Eye (tissue), 1 donor: ENCODE data around the gene GNPDA2.

Experiments
- DNase-seq: peaks from one replicate; pipeline ENCODE4 v3.0.0-alpha.2; 2015

GNPDA2 gene

GRCh38 chr4:44678094-44679041 is 48.0 kb downstream of the GNPDA2 start, which contains the start of gene GUF1:
Gene GUF1 (plus strand): TSS chr4:44678420. CDS start chr4:44678623, 203 bp downstream.
- peak; percentile 97 for DNase-seq

- DNase-seq: no peak
Observed at GRCh38 chr4:44675366-44675765, 51.0 kb downstream of the GNPDA2 start.

DNA sequence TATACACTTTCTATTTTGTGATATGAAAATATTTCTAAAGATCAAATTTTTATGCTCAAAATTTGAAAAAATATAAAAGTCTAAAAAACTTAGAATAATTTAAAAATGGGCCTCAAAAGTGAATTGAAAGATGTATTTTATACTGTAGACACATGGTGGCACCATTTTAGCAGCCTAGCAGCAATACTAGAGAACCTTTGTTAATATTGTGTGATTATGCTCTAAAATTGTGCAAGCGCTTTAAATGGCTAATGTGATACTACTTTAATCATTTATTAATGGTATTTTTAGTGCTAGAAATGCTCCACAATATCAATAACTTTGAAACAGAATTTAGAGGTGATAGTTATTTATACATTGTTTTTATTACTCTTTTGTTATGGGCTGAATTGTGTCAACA is 51.9 kb downstream of the GNPDA2 start:
- no peak for DNase-seq

GRCh38 chr4:44671636-44672035 is 54.7 kb downstream of the GNPDA2 start:
- DNase-seq: no peak

GRCh38 chr4:44670506-44671199 is 55.7 kb downstream of the GNPDA2 start:
- no peak for DNase-seq

DNA sequence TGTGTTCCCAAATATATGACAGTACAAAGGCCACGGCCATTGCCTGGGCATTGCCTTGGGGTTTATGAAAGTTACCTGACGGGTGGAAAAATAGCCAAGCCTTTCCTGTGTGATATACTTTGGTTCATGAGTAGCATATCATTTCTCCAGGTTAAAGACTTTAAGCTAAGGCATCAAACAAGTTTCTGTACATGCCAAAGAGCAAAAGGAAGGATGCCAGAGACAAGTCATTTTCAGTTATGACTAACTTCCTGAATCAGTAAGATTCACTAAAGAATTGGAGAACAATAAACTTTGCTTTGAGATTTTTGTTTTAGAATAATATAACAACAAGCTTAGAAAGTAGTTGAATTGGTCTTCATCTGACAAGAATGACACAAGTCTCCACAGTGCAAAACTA is 57.8 kb downstream of the GNPDA2 start:
- DNase-seq: no peak

- DNase-seq: no peak
Observed at GRCh38 chr4:44663539-44664263, 62.7 kb downstream of the GNPDA2 start.

DNA sequence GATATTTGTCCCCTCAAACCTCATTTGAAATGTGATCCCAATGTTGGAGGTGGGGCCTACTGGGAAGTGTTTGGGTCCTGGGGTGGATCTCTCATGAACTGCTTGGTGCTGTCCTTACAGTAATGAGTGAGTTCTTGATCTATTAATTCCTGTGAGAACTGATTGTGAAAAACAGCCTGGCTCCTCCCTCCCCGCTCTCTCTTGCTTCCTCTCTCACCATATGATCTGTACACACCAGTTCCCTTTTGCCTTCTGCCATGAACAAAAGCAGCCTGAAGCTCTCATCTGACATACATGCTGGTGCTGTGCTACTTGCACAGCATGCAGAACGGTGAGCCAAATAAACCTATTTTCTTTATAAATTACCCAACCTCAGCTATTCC is 63.7 kb downstream of the GNPDA2 start:
- DNase-seq: no peak

DNA sequence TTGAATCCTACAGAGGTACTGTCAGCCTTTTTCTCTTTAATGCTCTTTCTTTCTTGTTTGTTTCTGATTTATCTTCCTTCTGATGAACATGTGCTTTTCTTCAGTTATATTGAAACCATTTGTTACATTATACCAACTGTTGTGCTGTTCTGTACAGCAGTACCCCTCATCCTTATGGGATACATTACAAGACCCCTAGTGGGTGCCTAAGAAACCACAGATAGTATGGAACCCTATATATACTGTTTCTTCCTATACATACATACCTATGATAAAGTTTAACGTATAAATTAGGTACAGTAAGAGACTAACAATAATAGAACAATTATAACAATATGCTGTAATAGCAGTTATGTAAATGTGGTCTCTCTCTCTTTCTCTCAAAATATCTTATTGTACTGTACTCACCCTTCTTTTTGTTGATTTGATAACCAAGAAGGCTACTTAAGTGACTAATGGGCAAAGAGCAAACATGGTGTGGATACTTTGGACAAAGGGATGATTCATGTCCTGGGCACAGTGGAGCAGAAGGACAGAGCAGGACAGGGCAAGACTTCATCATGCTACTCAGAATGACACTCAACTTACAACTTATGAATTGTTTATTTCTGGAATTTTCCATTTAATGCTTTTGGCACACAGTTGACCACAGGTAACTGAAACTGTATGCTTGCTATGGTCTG is 64.3 kb downstream of the GNPDA2 start:
- no peak for DNase-seq

DNA sequence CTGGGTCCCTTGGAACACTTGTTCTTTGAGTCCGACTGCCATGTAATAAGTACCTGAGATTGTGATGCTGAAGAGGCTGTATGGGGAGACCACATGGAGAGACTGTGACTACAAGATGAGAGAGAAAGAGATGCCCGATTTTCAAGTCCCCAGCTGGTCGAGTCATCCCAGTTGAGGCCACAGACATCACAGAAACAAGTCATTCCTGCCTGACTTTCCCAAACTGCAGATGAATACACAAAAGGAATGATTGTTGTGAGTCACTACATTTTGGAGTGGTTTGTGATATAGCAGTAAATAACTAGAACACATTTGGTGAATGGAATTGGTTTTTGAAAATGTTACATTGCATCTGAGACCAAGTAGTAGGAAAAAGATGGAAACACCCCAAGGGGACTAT is 66.0 kb downstream of the GNPDA2 start:
- DNase-seq: no peak

DNA sequence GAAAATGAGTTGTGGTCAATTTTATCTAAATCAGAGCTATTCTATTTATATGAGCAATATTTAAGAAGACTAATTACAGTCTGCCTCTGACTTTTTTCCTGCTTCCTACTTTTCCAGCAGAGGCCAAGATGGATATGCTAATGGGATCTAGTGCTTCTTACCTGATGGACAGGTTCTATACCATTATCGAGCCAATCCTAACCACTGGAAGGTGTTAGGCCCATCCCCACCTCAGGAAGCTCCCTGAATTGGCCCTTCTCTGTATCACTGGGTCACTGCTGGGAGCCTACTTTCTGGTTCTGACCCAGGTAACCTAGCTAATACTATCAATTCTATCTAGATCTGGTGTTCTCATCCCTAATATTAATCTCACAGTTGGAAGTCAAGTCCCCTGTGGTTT is 74.4 kb downstream of the GNPDA2 start:
- DNase-seq: no peak
